HG03558 (cell line): ENCODE results near the gene ACO2.
"Not testable (repeated sequence)": the region's sequence is repeated elsewhere in the genome, so short reads cannot be mapped to it uniquely, and the experiment has no call there.

ENCODE experiments used
- ATAC-seq: cut with Tn5 transposase; IDR thresholded peaks from one replicate; pipeline ENCODE4 v1.9.1; 2021; ENCODE audit warnings: moderate number of reproducible peaks; ENCODE audit not compliant: unreplicated experiment; ENCODE audit errors: extremely low read depth

The ACO2 gene

DNA sequence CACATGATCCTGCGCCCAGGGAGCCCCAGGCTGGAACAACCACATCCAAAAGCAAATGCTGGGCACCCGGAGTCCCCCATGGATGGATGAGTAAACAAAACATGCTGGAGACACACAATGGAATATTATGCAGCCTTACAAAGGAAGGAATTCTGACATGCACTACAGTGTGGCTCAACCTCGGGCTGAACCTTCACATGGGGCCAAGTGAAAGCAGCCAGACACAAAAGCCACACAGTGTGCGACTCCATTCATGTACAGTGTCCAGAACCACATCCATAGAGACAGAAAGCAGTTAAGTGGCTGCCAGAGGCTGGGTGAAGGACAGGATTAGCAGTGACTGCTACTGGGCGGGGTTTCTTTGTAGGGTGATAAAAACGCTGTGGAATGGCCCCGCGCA, 65.3 kb downstream of the ACO2 start:
- ATAC-seq: no peak

DNA sequence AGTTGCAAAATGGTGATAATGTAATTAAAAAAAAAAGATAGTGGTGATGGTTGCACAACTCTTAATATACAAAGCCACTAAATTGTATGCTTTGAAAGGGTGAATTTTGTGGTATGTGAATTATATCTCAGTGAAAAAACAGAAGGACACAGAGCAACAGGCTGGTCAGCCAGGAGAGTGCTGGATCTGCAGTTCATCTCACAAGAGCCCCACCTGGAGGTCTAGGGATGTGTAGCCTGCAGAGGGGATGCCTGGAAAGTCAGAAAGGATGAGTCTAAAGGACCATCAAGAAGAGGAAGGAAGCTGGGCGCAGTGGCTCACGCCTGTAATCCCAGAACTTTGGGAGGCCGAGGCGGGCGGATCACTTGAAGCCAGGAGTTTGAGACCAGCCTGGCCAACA, 66.3 kb downstream of the ACO2 start:
- no peak for ATAC-seq

DNA sequence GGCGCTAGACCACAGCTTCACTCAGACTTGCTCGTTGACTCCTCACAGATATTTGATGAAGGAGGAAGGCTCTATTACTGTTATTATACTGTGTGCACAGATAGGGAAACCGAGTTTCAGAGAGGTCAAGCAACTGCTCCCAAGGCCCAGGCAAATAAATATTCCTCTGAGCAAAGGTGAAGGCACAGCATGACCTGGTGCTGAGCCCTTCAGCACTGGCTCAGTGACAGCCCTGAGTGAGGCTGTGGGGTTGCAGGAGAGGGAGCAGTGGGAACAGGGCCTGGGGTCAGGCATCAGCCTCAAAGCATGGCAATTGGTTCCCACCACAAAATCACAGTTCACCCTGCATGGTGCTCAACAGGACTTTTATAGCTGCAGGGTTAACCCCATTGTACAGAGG, 68.3 kb downstream of the ACO2 start:
- no peak for ATAC-seq

DNA sequence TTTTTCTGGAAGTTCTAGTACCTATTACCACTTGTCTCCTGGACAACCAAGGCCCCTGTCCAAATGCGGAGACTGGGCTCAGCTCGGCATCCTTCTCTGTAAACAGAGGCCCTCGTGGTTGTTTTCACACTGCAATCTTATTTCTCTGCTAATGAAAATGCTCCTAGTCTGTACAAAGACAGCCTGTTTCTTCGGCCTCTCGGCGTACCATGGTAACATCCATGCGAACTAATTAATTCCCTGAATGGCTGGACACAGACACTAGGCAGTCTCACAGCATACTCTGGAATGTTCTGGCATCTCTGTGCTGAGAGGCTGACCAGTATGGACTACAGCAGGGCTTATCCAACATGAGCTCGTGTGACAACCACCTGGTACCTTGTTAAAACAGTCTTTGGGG, 69.7 kb downstream of the ACO2 start:
- no peak for ATAC-seq

DNA sequence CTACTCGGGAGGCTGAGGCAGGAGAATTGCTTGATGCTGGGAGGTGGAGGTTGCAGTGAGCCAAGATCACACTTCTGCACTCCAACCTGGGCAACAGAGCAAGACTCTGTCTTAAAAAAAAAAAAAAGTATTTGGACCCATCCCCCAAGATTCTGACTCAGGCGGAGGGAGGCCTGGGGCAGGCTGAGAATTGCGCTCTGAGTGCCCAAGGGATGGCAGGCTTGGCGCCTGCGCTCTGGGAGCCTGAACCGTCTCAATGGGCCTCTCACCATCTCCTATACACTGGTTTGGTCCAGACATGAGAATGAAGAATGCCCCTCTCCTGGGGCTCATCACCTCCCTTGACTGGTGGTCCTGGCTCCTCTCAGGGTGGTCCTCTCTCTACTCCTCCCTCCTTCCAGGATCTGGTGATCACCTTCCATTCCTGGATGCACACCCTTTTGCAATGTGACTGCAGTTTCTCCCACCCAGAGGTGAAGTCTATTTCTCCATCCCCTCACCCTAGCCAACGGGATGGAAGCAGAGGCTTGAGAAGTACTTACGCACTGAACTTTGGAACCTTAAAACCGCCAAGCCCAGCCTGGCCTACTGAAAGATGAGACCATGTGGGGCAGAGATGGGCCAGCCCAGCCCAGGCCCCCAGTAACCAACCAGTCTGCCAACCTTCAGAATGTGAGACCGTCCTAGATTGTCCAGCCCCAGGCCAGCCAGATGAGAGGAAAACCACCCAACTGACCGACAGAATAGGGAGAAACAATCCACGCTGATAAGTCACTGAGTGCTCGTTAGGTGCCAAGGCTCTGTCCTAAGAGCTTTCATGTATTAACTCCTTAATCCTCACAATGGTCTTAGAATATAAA, 70.5 kb downstream of the ACO2 start:
- ATAC-seq: no peak

DNA sequence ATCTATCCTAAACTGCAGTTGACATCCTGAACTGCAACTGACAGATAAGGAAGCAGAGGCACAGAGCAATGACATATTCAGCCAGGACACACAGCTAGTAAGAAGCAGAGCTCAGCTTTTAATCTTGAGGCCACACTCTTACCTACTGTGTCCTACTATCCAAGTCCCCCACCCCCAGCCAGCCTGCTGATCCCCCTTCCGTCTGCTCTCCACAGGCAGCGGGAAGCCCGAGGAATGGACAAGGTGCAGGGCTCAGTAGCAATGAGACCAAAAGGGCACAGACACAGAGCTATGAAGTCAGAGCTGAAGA, 71.0 kb downstream of the ACO2 start:
- no peak for ATAC-seq

DNA sequence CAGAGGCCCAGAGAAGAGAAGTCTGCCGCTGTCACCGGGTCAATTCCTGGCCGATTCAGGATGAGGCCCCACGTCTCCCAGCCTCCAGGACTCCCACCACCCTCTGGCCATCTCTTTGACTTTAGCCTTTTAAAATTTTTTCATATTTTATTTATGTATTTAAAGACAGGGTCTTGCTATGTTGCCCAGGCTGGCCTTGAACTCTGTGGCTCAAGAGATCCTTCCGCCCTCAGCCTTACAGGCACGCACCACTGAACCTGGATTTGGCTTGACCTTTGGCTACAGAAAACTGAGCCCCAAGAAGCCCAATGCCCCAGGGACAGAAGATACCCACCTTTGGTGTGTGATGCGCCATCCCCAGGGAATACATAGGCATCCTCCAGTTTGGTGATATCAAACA, 71.4 kb downstream of the ACO2 start:
- ATAC-seq: no peak

DNA sequence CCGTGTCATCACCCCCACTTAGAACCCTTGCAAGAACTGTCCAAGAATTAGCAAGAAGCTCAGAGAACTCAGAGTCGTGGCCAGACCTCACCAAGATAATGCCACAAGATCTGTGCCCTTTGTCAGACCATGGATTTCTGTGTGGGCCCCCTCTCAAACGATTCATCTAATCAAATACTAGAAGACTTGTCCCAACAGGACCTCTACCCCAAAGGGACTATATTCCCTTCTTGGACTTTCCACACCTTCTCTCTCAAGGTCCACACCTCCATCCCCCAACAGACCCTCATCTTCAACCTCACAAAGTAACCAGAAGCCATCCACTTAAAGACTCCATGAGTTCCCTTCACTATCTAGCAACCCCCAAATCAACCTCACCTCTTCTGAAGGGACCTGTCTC, 72.6 kb downstream of the ACO2 start:
- no peak for ATAC-seq

DNA sequence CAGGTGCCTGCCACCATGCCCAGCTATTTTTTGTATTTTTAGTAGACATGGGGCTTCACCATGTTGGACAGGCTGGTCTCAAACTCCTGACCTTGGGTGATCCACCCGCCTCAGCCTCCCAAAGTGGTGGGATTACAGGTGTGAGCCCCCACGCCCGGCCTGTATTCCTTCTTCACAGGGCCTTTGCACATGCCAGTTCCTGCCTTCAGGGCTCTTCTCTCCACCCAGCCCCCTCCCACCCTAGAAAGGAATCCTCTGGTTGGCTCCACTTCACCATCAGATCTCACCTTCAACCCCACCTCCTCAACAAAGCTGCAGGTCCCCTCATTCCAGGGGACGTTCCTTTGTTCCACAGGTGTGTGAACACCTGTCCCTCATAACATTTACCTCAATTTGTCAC, 73.3 kb downstream of the ACO2 start:
- no peak for ATAC-seq

DNA sequence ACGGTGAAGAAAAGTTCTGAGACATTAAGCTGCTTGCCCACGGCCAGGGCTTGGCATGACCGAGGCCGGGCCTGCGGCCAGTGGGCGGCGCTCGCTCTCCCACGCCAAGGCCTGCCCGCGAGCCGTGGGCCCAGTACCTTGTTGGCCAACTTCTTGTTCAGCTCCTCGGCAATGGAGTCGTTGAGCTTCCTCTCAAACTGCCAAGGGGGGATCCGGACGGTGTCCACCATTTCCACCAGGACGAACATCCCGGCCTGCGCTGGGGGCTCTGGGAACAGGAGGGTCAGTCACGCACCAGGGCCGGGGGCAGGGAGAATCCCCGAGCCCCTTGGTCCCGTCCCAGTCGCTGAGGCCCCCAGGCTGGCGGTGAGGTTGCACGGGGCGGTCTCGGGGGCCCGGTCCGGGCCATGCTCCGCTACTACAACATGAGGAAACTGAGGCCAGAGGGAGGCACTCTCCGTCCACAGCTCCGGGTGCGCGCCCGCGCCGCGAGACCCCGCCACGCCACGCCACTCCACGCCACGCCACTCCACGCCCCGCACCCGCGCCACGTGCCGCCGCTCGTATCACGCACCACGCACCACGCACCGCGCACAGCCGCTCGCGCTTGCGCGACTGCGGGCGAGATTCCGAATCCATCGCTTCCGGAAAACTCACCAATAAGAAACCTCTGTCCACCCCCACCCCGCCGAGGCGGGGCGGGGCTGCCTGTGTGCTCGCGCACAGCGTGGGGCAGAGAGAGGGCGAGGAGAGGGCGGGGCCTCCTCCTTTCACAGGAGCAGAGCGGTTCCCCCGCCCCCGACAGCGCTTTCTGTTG, 75.1 kb downstream of the ACO2 start, which contains the start of gene POLR3H:
TSS of gene POLR3H (minus strand) at position 617 of the 817 bp plus-strand sequence. CDS start at position 248, 369 bp downstream.
- ATAC-seq: peak; percentile 76

DNA sequence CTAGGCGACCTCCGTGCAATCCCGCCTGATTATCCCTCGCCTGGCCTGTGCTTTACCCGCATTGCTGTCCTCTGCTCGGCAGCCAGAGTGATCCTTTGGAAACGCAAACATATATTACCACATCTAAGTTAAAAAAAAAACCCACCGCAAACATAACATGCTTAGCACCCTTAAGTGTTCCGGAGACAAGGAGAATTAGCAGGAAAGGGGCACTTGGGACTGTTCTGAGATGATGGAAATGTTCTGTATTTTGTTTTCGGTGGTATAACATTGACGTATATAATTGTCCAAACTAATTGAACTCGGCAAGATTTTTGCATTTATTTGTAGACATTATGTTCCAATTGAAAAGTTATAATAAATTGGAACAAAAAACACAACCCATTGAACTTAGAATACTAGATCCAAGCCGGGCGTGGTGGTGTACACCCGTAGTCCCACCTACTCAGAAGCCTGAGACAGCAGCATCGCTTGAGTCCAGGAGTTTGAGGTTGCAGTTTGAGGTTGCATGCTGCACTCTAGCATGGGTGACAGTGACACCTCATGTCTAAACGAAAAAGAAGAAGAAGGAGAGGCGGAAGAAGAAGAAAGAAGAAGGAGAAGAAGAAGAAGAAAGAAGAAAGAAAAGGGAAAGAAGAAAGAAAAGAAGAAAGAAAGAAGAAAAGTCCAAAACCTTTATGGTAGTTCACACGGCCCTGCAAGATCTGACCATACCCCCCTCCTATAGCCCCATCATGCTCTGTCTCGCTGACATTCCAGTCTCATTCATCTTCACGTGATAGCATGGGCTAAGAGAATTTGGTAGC, 76.0 kb downstream of the ACO2 start:
- ATAC-seq: no peak

DNA sequence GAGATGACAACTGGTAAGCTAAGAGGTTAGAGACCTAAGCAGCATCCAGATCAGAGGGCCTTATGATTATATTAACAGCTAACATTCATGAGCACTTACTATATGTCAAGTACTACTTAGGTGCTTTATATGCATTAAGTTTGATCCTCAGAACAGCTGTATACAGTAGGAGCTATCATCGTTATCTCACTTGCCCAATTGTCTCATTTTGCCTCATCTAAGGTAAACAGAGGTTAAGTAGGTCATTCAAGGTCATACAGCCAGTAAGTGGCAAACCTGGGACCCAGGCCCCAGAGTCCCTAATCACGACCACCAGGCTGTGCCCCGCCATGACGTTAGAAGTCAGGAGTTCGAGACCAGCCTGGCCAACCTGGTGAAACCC, 79.9 kb downstream of the ACO2 start:
- ATAC-seq: no peak

DNA sequence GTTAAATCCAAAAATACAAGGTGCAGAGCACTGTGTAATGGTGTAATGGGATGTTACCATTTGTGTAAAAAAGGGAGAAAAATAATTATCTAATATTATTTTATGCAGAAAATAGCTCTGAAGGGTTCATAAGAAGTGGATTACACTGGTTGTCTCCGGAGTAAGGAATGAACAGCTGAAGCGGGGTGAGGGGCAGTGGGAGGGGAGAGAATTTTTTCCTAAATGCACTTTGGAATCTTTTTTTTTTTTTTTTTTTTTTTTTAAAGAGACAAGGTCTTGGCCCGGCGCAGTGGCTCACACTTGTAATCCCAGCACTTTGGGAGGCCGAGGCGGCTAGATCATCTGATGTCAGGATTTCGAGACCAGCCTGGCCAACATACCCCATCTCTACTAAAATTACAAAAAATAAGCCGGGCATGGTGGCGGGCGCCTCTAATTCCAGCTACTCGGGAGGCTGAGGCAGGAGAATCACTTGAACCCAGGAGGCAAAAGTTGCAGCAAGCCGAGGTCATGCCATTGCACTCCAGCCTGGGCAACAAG, 82.1 kb downstream of the ACO2 start:
- ATAC-seq: no peak

DNA sequence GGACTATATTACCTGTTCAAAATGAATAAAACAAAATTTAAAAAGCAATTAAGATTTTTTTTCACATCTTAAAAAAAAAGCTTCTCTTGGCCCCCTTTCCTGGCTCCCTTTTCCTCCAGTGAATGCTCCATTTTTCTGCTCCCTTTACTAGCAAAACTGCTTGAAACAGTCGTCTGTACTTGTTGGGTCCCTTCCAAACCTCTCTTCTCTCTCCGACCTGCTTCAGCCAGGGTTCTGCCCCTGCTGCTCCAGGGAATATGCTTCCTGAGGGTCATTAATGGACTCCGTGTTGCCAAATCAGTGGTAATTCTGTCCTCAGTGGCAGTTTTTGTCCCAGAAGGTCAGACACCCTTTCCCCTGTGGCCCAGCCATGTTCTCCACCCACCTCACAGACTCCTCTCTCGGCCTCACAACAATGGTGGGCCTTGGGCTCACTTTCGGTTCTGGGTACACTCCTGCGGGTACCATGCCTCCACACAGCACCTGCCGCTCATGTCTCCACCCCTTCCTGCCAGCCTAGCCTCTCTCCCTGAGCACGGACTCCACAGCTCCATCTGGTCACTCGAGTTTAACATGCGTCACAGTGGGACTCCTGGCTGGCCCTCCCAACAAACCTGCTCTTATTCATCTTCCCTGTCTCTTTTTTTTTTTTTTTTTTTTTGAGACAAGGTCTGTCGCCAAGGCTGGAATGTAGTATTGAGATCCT, 83.1 kb downstream of the ACO2 start:
- no peak for ATAC-seq

DNA sequence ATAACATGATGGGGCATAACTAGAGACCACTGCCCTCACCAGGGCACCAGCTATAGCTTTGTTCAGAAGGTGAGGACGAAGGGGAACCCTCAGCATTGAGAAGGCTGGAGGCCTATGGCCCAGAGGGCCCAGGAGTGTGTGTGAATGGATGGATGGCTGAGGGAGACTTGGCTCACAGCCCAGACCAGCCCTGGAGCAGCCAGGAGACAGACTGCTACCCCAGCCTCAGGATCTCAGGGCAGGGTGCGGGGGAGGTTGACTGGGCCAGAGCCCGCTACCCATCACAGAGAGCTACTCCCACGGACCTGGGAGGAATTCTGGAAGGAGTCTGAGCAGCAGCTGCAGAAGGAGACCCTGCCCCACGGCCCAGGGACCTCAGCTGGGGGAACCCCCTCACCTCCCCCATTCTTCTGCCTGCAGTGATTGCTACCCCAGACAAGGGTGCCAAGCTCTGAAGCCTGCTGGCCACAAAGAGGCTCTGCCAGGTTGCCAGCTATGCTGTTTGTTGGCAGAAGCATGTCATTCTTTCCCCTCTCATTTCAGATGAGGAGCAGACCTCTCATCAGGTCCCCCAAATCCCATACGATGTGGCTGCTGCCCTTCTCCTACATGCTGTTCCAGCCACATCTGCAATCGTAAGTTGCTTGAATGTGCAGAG, 86.5 kb downstream of the ACO2 start:
- no peak for ATAC-seq

DNA sequence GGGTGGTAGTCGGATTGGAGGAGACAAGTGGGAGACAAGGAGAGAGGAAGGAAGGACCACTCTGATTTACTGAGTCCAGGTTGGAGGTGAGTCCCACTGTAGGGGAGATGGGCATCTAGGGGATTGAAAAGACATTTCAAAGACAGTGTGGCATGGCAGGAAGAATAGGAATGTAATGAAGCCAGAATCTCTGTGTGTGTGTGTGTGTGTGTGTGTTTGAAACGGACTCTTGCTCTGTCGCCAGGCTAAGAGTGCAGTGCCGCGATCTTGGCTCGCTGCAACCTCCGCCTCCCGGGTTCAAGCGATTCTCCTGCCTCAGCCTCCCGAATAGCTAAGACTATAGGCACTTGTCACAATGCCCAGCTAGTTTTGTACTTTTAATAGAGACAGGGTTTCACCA, 87.6 kb downstream of the ACO2 start:
- no peak for ATAC-seq

DNA sequence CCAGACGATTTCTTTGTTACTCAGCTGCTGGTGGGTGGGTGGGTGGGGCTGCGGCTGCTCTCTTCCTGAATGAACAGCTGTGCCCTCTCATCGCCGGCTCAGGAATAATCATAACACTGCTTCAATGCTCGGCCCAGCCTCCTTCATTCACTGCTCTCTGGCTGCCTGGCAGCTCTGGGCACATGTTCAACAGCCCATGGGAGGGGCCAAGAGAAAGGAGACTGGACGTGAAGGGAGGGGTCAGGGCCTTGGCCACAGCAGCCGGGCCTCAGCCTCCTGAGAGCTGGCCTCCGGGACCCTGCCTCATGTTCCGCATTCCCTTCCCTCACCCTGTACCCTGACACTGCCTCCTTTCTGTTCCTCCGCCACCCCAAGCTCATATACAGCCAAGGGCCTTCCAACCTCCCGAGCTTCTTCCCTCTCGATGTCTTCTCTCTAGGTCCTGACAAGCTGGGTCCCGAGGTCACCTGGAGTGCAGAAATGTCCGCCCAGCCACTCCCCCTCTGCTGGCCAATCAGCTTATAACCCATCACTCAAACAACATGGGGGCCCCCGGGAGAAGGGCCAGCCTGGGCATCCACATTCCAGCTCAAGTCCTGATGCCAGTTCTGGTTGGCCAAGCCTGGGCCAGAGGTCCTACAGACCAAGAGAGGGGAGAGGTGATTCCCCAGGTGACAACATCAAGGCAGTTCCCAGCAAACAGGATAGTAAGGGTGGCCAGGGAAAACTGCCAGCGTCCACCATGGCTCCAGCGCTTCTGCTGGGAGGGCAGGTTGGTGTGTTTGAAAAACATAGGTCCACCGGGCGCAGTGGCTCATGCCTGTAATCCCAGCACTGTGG, 88.7 kb downstream of the ACO2 start:
- ATAC-seq: no peak

DNA sequence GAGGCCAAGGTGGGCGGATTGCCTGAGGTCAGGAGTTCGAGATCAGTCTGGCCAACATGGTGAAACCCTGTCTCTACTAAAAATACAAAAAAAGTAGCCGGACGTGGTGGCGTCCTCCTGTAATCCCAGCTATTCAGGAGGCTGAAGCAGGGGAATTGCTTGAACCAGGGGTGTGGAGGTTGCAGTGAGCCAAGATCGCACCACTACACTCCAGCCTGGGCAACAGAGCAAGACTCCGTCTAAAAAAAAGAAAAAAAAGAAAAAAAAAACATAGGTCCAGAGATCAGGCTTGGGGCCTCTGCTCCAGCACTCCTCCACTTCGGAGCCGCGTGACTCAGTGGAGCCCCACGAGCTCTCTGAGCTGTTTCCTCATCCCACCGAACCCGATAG, 89.3 kb downstream of the ACO2 start:
- ATAC-seq: not testable (repeated sequence)

DNA sequence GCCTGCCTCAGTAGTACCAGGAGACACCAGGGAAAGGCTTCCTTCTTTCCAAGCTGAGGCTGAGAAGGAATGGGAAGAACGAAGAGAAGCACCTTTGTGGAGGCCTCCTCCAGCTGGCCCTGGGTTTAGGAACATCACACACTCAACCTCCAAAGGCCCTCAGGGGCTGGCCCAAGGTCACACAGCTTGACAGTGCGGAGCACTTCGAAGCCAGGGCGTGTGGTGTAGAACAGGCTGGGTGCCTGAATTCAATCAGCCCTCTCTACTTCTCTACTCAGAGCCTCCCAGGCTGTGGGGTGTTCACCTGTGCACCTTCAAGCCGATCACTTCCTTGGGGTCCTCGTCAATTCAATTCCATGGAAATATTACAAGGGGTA, 91.2 kb downstream of the ACO2 start:
- ATAC-seq: no peak
